HG03558 (cell line): ENCODE results near the gene YIF1A.
"Not testable (repeated sequence)": the region's sequence is repeated elsewhere in the genome, so short reads cannot be mapped to it uniquely, and the experiment has no call there.

ENCODE experiments used
- ATAC-seq: cut with Tn5 transposase; IDR thresholded peaks from one replicate; pipeline ENCODE4 v1.9.1; 2021; ENCODE audit warnings: moderate number of reproducible peaks; ENCODE audit not compliant: unreplicated experiment; ENCODE audit errors: extremely low read depth

YIF1A gene

GRCh38 chr11:66258473-66258893, 30.5 kb downstream of the YIF1A start:
- no peak for ATAC-seq

DNA sequence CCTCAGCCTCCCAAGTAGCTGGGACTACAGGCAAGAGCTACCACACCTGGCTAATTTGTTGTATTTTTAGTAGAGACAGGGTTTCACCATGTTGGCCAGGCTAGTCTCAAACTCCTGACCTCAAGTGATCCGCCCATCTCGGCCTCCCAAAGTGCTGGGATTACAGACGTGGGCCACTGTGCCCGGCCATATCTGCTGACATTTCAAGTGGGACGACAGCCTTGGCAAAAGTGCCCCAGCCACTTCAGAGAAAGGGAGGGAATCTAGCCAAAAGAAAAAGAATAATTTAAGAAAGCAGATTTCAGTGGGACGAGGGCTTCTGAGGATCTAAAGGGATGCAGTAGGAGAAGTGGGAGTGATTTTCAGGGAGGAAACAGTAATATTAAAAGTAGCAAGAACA, 35.9 kb downstream of the YIF1A start:
- not testable (repeated sequence) for ATAC-seq

- no peak for ATAC-seq
These were observed 37.1 kb downstream of the YIF1A start for GRCh38 chr11:66251809-66252208.

GRCh38 chr11:66248903-66249302, 40.0 kb downstream of the YIF1A start:
- ATAC-seq = no peak

- ATAC-seq = no peak
These were observed 41.1 kb downstream of the YIF1A start for GRCh38 chr11:66247801-66248200.

DNA sequence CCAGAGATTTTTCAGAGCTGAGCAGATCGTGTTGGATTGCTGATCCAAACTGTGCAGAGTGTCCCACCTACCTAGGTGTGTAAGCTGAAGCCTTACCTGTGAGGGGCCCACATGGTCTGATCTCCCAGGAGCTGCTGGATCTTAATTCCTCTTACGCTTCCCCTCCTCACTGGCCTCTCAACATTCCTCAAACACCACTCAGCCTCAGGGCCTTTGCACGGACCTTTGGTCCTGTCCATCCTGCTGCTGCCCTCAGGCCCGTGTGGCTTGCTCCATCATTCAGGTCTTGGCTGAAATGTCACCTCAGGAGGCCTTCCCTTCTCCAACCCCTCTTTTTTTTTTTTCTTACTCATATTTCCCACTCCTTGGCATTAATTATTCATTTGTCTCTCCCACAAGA, 41.6 kb downstream of the YIF1A start:
- no peak for ATAC-seq

DNA sequence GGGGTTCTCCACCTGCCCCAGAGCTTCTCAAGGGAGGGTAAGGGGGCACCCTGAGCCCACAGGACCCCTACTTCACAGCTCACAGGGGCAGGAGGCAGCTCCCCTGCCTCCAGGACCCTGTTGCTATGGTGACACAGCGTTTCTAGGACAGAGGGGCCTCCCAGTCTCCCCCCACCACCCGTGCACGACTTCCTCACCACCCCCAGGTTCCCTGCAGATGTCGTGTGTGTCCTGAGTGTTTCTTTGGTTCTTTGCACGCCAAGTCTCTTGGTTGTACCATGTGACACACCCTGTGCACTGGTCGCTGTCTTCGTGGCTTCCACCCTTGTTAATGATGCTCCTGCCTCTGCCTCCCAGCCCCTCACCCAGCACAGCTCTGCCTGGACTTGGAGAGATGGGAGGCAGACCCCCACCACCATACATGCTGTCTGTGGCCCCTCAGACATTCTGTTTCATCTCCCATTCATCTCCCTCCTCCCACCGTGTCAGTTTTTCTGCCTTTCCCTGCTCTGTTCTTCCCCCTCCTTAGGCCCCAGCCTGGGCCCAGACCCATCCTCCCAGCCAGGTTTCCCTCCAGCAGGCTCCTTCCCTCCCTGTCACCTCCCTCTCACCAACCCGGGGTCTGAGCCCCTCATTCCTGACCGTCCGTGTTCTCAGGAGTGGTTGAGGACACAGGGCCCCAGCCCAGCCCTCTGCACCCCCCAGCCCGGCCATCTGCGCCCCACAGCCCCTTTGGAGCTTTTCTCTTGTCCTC, 45.0 kb downstream of the YIF1A start:
- no peak for ATAC-seq

- no peak for ATAC-seq
These were observed 46.7 kb downstream of the YIF1A start for GRCh38 chr11:66242095-66242765.

GRCh38 chr11:66240781-66241136, 48.2 kb downstream of the YIF1A start:
- no peak for ATAC-seq

DNA sequence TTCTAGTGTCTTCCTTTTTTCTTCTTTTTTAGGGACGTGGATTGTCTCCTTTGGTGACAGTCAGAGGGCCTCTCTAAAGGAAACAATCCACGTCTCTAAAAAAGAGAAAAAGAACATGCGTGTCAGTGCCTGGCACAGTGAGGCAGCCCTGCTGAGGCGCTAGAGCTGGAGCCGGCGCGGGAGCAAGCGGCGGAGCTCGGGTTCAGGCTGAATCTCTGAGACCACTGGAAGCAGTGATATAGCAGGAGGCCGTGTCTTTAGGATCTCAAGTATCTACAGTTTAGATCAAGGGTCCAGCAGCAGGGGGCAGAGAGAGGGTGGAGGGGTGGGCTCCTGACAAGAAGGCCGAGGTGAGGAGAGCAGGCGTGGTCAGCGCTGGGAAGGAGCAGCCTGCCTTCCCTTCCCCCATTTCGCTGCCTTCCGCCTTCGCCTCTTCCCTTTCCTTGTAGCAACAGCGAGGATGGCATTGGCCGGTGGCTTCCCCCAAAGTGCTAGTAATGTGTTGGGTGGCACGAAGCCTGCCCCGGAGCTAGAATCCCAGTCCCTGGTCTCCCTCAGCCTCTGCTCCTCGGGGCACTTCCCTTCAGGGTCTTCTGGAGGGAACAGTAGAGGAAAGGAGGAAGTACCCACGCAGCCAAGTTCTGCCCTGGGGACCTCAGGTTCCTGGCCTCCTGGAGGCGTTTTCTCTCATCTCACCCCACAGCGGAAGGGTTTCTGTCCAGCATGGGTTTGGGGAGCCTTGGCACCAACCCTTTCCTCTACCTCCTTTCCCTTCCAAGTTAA, 48.8 kb downstream of the YIF1A start:
- no peak for ATAC-seq

DNA sequence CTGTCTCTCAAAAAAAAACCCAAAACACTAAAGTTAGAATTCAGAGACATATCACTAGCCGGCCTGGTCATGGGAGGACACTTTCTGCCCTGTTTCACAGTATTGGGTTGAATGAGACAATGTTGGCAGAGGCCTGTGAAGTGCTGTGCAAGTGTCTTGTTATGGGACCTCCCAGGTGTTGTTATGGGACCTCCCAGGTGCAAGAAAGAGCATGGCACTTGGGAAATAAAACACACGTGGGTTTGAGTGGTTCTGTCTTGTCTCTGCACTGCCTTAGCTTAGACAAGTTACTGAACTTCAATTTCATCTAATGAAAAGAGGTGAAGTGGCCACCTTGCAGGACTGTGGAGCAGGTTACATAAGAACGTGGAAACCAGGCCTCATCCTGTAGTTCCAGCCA, 49.4 kb downstream of the YIF1A start:
- ATAC-seq = no peak

DNA sequence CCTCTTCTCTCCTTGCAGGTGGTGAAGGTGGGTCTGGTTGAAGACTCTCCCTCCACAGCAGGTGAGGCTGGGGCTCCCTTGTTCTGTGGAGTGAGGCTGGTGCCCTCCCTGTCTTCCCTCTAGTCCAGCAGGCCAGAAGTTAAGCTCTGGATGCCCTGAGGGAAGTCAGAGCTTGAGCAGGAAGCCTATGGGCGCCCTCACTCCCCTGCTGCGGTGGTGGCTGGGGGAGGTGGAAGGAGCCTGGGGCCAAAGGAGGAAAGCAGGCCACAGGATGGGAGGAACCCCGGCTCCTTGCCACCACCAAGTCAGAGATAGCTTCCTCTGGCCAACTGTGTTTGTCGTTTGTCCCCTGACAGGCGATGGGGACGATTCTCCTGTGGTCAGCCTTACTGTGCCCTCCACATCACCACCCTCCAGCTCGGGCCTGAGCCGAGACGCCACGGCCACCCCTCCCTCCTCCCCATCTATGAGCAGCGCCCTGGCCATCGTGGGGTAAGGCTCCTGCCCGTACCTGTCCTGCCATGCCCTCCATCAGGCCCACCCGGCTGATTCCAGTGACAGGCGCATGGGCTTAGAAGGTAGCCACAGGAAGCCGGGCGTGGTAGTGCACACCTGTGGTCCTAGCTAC, 50.0 kb downstream of the YIF1A start:
- no peak for ATAC-seq

- ATAC-seq = no peak
These were observed 51.1 kb downstream of the YIF1A start for GRCh38 chr11:66237867-66238266.

- ATAC-seq = no peak
These were observed 53.8 kb downstream of the YIF1A start for GRCh38 chr11:66235141-66235540.
